GM18519 (cell line): ENCODE results near the gene SORCS1.

Experiments used
- ATAC-seq: cut with Tn5 transposase; IDR thresholded peaks from one replicate; pipeline ENCODE4 v1.9.1; 2021; ENCODE audit warnings: mild to moderate bottlenecking, moderate library complexity; ENCODE audit not compliant: unreplicated experiment, low FRiP score

The SORCS1 gene

DNA sequence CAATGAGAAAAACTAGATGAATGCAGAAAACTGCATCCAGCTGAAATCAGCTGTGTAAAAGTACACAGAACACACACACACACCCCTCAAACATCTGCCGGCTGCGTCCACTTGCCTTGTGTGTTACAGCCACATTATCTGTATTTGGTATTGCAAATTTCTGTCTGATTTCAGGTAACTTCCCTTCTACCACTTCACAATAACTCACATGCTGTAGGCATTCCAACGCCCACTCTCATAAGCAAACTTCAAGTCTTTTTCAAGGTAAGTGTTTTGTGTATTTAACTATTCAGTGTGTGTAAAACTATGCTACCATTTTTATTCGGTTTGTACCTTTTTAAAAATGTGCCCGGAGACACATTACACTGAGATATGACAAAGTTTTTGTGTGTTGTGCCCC, 594.2 kb downstream of the SORCS1 start:
- no peak for ATAC-seq

DNA sequence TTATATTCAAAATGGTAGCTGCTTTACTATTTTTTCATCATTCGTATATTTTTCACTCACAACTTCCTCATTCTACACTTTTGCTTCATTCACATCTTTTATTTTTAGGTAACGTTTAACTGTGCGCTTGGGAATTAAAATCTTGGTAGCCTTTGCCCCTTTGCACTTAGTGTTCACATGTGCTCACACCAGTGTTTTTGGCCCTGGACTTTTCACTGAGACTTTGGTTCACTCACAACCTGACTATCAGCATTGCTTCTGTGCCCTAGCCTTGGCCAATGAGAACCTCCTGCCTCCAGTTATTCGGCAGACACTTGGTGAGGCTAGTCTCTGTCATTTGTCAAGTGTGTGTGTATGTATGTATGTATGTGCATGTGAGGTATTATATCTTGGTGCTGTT, 596.9 kb downstream of the SORCS1 start:
- ATAC-seq: no peak

DNA sequence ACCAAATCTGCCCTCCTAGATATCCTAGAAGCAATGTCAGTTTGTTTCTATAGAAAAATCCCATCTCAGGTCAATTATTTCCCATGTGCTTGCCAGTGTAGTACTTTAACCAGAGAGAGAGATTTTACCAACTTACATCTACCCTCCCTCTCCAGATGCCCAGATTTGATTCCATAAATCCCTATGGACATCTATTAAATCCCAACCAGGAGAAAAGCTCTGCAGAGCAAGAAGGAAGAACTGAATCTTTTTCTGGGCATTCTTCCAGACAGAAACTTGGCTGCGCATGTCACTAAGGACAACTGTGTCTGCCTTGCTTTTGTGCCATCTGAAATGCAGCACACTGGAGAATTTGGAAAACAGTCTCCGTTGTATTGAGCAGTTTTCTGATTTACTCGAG, 597.6 kb downstream of the SORCS1 start:
- ATAC-seq: no peak

- no peak for ATAC-seq
Measured at GRCh38 chr10:106565546-106565945, 599.0 kb downstream of the SORCS1 start.

GRCh38 chr10:106563384-106563783, 601.1 kb downstream of the SORCS1 start:
- no peak for ATAC-seq

- ATAC-seq: no peak
Measured at GRCh38 chr10:106560925-106561640, 603.4 kb downstream of the SORCS1 start.

- no peak for ATAC-seq
Measured at GRCh38 chr10:106559442-106559841, 605.1 kb downstream of the SORCS1 start.

DNA sequence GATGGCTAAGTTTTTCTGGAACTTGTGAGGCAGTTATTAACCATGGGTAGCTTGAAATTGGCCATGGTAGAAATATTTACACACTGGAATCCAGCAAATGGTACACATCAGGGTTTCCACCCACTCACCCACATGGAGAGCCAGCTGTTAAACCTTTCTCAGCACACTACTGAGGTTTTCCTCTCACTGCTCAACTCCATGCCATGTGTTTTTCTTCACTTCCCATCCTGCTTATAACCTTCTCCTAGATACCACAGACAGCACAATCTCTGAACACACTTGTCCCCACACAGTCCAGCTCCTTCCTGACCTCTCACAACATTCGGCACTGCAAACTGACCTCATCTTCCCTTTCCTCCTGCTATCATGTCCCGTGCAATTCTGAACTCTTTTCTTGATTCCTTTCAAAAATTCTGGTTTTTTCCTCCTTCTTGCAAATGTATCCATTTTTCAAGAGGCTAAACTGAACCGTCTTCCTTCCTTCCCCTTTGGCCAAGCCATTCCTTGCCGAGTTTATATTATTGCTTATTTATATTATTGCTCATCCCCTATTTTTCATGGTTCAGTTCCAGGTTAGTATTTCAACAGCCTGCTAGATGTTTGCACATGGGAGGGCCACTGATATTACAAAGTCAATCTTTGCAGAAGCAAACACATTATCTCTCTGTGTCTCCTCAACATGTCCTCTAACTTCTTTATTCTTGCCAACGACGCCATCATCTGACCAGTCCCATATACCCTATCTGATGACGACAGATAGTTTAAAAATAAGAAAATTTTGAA, 606.4 kb downstream of the SORCS1 start:
- no peak for ATAC-seq

- no peak for ATAC-seq
Measured at GRCh38 chr10:106557053-106557452, 607.5 kb downstream of the SORCS1 start.

GRCh38 chr10:106555599-106555998, 608.9 kb downstream of the SORCS1 start:
- no peak for ATAC-seq

- no peak for ATAC-seq
Measured at GRCh38 chr10:106551501-106552062, 612.9 kb downstream of the SORCS1 start.

DNA sequence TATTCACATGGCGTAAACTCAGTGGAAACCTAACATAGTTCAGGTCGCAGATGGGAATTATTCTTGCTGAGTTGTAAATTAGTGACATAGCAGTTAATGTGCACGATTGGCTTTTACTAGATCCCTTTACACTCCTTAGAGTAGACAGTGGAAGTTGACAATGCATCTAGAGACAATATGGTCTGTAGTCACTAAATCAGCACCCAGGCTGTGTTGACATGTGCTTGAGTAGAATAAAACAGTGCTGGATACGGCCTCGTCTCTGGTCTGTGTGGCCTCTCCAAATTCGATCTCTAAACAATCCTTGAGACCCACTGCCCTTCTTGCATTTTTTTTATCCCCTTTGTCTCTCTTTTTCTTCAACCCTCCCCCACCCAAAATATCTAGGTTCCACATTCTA, 615.7 kb downstream of the SORCS1 start:
- no peak for ATAC-seq

DNA sequence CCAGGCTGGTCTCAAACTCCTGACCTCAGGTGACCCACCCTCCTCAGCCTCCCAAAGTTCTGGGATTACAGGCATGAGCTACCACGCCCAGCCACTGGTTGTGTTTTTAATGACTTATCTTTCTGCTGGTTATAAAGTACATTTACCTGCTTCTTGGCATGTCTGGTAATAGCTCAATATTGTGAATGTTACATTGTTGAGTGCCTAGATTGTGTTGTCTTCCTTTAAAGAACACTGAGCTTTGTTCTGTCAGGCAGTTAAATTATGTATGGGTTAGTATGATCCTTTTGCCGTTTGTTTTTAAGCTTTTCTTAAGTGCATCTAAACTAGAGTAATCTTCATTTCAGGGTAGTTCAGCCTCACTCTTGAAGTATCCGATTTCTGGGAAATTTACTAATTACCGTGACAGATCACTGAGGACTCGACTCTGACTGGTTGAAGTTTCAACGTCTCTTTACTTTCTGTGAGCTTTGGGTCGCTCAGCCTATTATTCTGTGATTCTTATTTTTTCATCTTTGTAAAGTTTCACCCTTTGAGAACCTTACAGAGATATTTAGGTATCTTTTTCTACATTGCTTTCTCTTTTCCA, 617.4 kb downstream of the SORCS1 start:
- ATAC-seq: no peak

GRCh38 chr10:106542461-106542860, 622.0 kb downstream of the SORCS1 start:
- ATAC-seq: no peak

DNA sequence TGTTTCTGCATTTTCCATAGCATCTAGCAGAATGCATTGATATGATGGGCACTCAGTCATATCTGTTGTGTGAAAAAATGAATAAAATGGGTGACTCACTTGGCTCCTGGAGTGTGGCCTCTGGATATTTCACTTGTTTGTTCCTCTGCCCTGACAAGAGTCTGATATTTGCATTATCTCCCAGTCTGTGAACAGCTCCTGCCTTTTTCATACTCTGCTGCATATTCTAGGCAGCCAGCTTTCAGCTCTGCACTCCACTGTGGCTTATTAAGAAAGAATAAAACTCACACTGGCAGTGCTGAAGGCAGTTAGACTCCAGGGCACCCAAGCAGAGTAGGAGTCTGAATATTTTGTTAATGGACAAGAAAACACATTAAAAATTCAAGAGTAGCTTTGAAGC, 623.9 kb downstream of the SORCS1 start:
- ATAC-seq: no peak

DNA sequence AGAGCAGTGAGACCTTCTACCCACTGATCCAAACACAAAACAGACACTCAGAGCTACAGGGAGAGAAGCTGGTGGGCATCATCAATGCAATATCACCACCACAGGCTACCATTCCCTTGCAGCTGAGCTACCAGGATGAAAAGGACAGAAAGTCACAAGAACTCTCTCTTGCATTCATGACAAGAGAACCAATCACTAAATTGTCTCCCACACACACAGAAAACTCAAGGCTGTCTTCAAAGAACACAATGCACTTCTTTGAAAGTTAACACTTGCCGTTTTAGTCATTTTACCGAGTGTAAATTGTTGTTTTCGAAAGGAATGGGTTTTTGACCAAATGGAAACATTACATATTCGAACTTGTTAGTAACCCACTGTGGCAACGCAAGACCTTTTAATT, 626.6 kb downstream of the SORCS1 start:
- ATAC-seq: no peak

GRCh38 chr10:106535304-106535953, 629.1 kb downstream of the SORCS1 start:
- ATAC-seq: no peak

DNA sequence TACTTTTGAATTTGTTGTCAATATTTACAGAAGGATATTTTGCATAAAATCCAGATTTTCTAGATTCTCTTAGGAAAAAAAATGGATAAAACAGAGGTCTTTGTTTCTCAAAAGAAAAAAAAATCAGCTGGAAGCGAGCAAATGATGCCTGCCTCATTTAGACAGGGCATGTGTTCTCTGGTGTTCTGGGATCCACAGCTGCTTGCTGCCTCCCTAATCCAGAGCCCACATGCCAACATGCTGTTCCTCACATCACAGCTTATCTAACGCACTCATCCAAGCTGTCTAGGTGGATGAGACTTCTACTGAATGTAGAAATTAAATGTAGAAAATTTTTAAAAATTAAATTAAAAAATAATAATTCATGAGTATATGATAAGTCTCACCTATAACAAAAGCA, 630.1 kb downstream of the SORCS1 start:
- no peak for ATAC-seq

DNA sequence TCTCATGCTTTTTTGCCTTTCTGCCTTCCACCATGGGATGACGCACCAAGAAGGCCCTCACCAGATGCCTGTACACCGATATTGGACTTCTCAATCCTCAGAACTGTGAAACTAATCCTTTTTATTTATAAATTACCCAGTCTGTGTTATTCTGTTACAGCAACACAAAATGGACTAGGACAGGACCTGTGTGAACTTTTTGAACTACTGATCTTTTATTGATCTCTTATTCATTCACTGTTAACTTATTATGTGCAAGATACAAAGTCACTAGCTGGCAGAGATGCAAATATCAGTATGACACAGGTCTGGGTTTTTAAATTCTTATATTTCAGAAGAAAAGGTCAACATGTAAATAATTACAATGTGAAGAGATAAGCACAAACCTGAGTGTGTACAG, 635.8 kb downstream of the SORCS1 start:
- ATAC-seq: no peak

GRCh38 chr10:106525835-106526234, 638.7 kb downstream of the SORCS1 start:
- no peak for ATAC-seq
